ENCODE results near the gene LARP1.

Gene LARP1

GRCh38 chr5:154766558-154767281 lies 11.5 kb downstream of the LARP1 start:
- no peaks in the 10 kb centered on the region for H3K27me3 ChIP-seq
- H3K4me3 ChIP-seq = no peak overlapping the region
- no peak for TF ChIP-seq CTCF (IDR thresholded peaks at IDR 0.05)
- DNase-seq = no peak
- no peaks in the 10 kb centered on the region for H3K9me3 ChIP-seq
- H3K27ac ChIP-seq = no peak overlapping the region
- intact Hi-C loops (cut with DNase I; ENCODE audit: low total_unique reads) = no loop called here
- H3K4me1 ChIP-seq = peaks cover 0 to 99% (median 61%) of the 10 kb centered on the region in 4 donors
- no peaks in the 10 kb centered on the region for H3K36me3 ChIP-seq

GRCh38 chr5:154767576-154767975 lies 12.4 kb downstream of the LARP1 start:
- intact Hi-C loops (cut with DNase I; ENCODE audit: low total_unique reads) = no loop called here
- TF ChIP-seq CTCF (IDR thresholded peaks at IDR 0.05) = no peak
- no peaks in the 10 kb centered on the region for H3K36me3 ChIP-seq
- H3K27ac ChIP-seq = no peak overlapping the region
- no peak overlapping the region for H3K4me3 ChIP-seq
- no peak for DNase-seq
- no peaks in the 10 kb centered on the region for H3K9me3 ChIP-seq
- H3K4me1 ChIP-seq = peaks cover 0 to 98% (median 54%) of the 10 kb centered on the region in 4 donors
- no peaks in the 10 kb centered on the region for H3K27me3 ChIP-seq

- Histone ChIP-seq H3K27ac (no peak overlapping the region), H3K4me1 (peaks cover 0 to 98% (median 51%) of the 10 kb centered on the region in 4 donors), H3K9me3 (no peaks in the 10 kb centered on the region), H3K36me3 (no peaks in the 10 kb centered on the region), H3K4me3 (no peak overlapping the region), H3K27me3 (no peaks in the 10 kb centered on the region)
- DNase-seq = no peak
- TF ChIP-seq CTCF (IDR thresholded peaks at IDR 0.05) = no peak
- intact Hi-C loops (cut with DNase I; ENCODE audit: low total_unique reads) = no loop called here
These were observed 13.0 kb downstream of the LARP1 start for GRCh38 chr5:154768207-154768606.

GRCh38 chr5:154770111-154770510 lies 14.9 kb downstream of the LARP1 start:
- TF ChIP-seq CTCF (IDR thresholded peaks at IDR 0.05) = no peak
- no peaks in the 10 kb centered on the region for H3K27me3 ChIP-seq
- no peaks in the 10 kb centered on the region for H3K36me3 ChIP-seq
- no peaks in the 10 kb centered on the region for H3K9me3 ChIP-seq
- intact Hi-C loops (cut with DNase I; ENCODE audit: low total_unique reads) = no loop called here
- peak overlapping the region in 1 of 2 donors; percentile 46 for H3K27ac ChIP-seq
- H3K4me3 ChIP-seq = no peak overlapping the region
- H3K4me1 ChIP-seq = peaks cover 0 to 98% (median 66%) of the 10 kb centered on the region in 4 donors
- no peak for DNase-seq

GRCh38 chr5:154771383-154771901 lies 16.3 kb downstream of the LARP1 start:
- intact Hi-C loops (cut with DNase I; ENCODE audit: low total_unique reads) = no loop called here

More at GRCh38 chr5:154771383-154771901, 16.3 kb downstream of the LARP1 start:
- peak in 1 of 2 donors; percentile 40 for DNase-seq
- TF ChIP-seq CTCF (IDR thresholded peaks at IDR 0.05) = no peak
- Histone ChIP-seq H3K9me3 (no peaks in the 10 kb centered on the region), H3K27ac (peak overlapping the region; percentile 46 to 52), H3K27me3 (no peaks in the 10 kb centered on the region), H3K4me3 (peak overlapping the region in 1 of 2 donors; percentile 12), H3K36me3 (no peaks in the 10 kb centered on the region), H3K4me1 (peaks cover 0 to 96% (median 65%) of the 10 kb centered on the region in 4 donors)

All from tibial artery (tissue), 4 donors.